ENCODE data around the gene COX18. TPM values are rescaled to one million over a fixed set of nuclear protein-coding genes. Genes with fewer than 3 reads are reported as not detected.

COX18 gene
- total RNA-seq, 2 donors from 2014 or later, result 31.3 to 47.4 TPM

- no peak overlapping the region for H3K27ac ChIP-seq
- WGBS, result 98% methylated on average over 2 of the region's 2 CpGs
- no peak for DNase-seq (ENCODE audit: low spot score)
- intact Hi-C loops (cut with DNase I), result no loop called here
- no peak overlapping the region for H3K4me3 ChIP-seq
- H3K27me3 ChIP-seq (replicated peaks; ENCODE audit: insufficient read depth), result no peaks in the 10 kb centered on the region
- peaks cover 0 to 3% of the 10 kb centered on the region in 2 donors for H3K36me3 ChIP-seq
- no peaks in the 10 kb centered on the region for H3K9me3 ChIP-seq
- H3K4me1 ChIP-seq (replicated peaks), result no peaks in the 10 kb centered on the region
- TF ChIP-seq CTCF (IDR thresholded peaks at IDR 0.05) (no peak), POLR2AphosphoS5 (IDR thresholded peaks at IDR 0.05) (no peak), POLR2A (IDR thresholded peaks at IDR 0.05) (no peak)
These were observed 14.1 kb downstream of the COX18 start for GRCh38 chr4:73055241-73055897.

GRCh38 chr4:73053974-73054480, 15.5 kb downstream of the COX18 start:
- Histone ChIP-seq H3K9me3 (no peaks in the 10 kb centered on the region), H3K27ac (no peak overlapping the region), H3K36me3 (peaks cover 0 to 3% of the 10 kb centered on the region in 2 donors), H3K4me3 (no peak overlapping the region), H3K4me1 (replicated peaks) (no peaks in the 10 kb centered on the region), H3K27me3 (replicated peaks; ENCODE audit: insufficient read depth) (no peaks in the 10 kb centered on the region)
- intact Hi-C loops (cut with DNase I), result no loop called here
- 81% methylated on average over 2 of the region's 2 CpGs for WGBS
- TF ChIP-seq POLR2AphosphoS5 (IDR thresholded peaks at IDR 0.05) (no peak), CTCF (IDR thresholded peaks at IDR 0.05) (no peak), POLR2A (IDR thresholded peaks at IDR 0.05) (no peak)
- DNase-seq (ENCODE audit: low spot score), result no peak

- DNase-seq (ENCODE audit: low spot score), result no peak
- Histone ChIP-seq H3K27ac (no peak overlapping the region), H3K9me3 (no peaks in the 10 kb centered on the region), H3K4me1 (replicated peaks) (no peaks in the 10 kb centered on the region), H3K27me3 (replicated peaks; ENCODE audit: insufficient read depth) (no peaks in the 10 kb centered on the region), H3K4me3 (no peak overlapping the region), H3K36me3 (peaks cover 0 to 3% of the 10 kb centered on the region in 2 donors)
- WGBS, result 69% methylated on average over 5 of the region's 5 CpGs
- TF ChIP-seq POLR2A (IDR thresholded peaks at IDR 0.05) (no peak), POLR2AphosphoS5 (IDR thresholded peaks at IDR 0.05) (no peak), CTCF (IDR thresholded peaks at IDR 0.05) (no peak)
- intact Hi-C loops (cut with DNase I), result no loop called here
These were observed 16.4 kb downstream of the COX18 start for GRCh38 chr4:73053076-73053475.

GRCh38 chr4:73051625-73052024, 17.9 kb downstream of the COX18 start:
- Histone ChIP-seq H3K27me3 (replicated peaks; ENCODE audit: insufficient read depth) (no peaks in the 10 kb centered on the region), H3K36me3 (no peaks in the 10 kb centered on the region), H3K4me1 (replicated peaks) (no peaks in the 10 kb centered on the region), H3K4me3 (no peak overlapping the region), H3K9me3 (no peaks in the 10 kb centered on the region), H3K27ac (no peak overlapping the region)
- intact Hi-C loops (cut with DNase I), result no loop called here
- no peak for DNase-seq (ENCODE audit: low spot score)
- TF ChIP-seq POLR2A (IDR thresholded peaks at IDR 0.05) (no peak), POLR2AphosphoS5 (IDR thresholded peaks at IDR 0.05) (no peak), CTCF (IDR thresholded peaks at IDR 0.05) (no peak)
- 89% methylated on average over 1 of the region's 1 CpG for WGBS

GRCh38 chr4:73045879-73046278, 23.6 kb downstream of the COX18 start:
- Histone ChIP-seq H3K9me3 (no peaks in the 10 kb centered on the region), H3K4me3 (no peak overlapping the region), H3K4me1 (replicated peaks) (no peaks in the 10 kb centered on the region), H3K36me3 (no peaks in the 10 kb centered on the region), H3K27me3 (replicated peaks; ENCODE audit: insufficient read depth) (no peaks in the 10 kb centered on the region), H3K27ac (no peak overlapping the region)
- intact Hi-C loops (cut with DNase I), result no loop called here
- 91% methylated on average over 7 of the region's 7 CpGs for WGBS
- DNase-seq (ENCODE audit: low spot score), result no peak
- TF ChIP-seq POLR2A (IDR thresholded peaks at IDR 0.05) (no peak), CTCF (IDR thresholded peaks at IDR 0.05) (no peak), POLR2AphosphoS5 (IDR thresholded peaks at IDR 0.05) (no peak)
